ENCODE data around the gene USP17L27.
"Not testable (repeated sequence)": the region's sequence is repeated elsewhere in the genome, so short reads cannot be mapped to it uniquely, and the experiment has no call there.

USP17L27 gene, protein sequence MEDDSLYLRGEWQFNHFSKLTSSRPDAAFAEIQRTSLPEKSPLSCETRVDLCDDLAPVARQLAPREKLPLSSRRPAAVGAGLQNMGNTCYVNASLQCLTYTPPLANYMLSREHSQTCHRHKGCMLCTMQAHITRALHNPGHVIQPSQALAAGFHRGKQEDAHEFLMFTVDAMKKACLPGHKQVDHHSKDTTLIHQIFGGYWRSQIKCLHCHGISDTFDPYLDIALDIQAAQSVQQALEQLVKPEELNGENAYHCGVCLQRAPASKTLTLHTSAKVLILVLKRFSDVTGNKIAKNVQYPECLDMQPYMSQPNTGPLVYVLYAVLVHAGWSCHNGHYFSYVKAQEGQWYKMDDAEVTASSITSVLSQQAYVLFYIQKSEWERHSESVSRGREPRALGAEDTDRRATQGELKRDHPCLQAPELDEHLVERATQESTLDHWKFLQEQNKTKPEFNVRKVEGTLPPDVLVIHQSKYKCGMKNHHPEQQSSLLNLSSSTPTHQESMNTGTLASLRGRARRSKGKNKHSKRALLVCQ

DNA sequence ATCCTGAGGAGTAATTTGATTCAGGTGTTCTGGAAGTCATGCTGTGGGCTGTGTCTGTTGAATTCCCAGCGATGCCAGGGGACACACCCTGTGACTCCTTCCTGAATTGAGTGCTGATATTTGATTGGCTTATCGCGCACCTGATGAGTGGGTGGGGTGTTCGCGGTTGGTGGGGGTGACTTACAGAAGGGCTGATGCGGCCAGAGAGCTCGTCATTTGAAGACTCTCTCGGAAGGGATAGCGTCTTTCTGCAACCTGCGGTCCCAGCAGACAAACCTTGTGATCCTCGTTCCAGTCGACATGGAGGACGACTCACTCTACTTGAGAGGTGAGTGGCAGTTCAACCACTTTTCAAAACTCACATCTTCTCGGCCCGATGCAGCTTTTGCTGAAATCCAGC lies at the start of gene USP17L27:
USP17L27 (plus strand) TSS at position 301 of the 400 bp plus-strand sequence; CDS start at position 301, 0 bp downstream.
- DNase-seq (ENCODE audit: low spot score), result not testable (repeated sequence)

- DNase-seq (ENCODE audit: low spot score), result not testable (repeated sequence)
These were observed 19.8 kb upstream of the USP17L27 start for GRCh38 chr4:9324191-9324590.

GRCh38 chr4:9324865-9325264 lies 19.1 kb upstream of the USP17L27 start, which contains the start of gene USP17L24:
USP17L24 (plus strand) TSS chr4:9325165; CDS start chr4:9325165, 0 bp downstream.
- not testable (repeated sequence) for DNase-seq (ENCODE audit: low spot score)

DNA sequence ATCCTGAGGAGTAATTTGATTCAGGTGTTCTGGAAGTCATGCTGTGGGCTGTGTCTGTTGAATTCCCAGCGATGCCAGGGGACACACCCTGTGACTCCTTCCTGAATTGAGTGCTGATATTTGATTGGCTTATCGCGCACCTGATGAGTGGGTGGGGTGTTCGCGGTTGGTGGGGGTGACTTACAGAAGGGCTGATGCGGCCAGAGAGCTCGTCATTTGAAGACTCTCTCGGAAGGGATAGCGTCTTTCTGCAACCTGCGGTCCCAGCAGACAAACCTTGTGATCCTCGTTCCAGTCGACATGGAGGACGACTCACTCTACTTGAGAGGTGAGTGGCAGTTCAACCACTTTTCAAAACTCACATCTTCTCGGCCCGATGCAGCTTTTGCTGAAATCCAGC lies 14.3 kb upstream of the USP17L27 start, which contains the start of gene USP17L25:
USP17L25 (plus strand) TSS at position 301 of the 400 bp plus-strand sequence; CDS start at position 301, 0 bp downstream.
- DNase-seq (ENCODE audit: low spot score), result not testable (repeated sequence)

DNA sequence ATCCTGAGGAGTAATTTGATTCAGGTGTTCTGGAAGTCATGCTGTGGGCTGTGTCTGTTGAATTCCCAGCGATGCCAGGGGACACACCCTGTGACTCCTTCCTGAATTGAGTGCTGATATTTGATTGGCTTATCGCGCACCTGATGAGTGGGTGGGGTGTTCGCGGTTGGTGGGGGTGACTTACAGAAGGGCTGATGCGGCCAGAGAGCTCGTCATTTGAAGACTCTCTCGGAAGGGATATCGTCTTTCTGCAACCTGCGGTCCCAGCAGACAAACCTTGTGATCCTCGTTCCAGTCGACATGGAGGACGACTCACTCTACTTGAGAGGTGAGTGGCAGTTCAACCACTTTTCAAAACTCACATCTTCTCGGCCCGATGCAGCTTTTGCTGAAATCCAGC lies 9.6 kb upstream of the USP17L27 start, which contains the start of gene USP17L26:
USP17L26 (plus strand) TSS at position 301 of the 400 bp plus-strand sequence; CDS start at position 301, 0 bp downstream.
- DNase-seq (ENCODE audit: low spot score), result not testable (repeated sequence)

GRCh38 chr4:9339103-9339502 lies 4.8 kb upstream of the USP17L27 start, which contains the start of gene USP17L5:
USP17L5 (plus strand) TSS chr4:9339403; CDS start chr4:9339403, 0 bp downstream.
- DNase-seq (ENCODE audit: low spot score), result not testable (repeated sequence)

DNA sequence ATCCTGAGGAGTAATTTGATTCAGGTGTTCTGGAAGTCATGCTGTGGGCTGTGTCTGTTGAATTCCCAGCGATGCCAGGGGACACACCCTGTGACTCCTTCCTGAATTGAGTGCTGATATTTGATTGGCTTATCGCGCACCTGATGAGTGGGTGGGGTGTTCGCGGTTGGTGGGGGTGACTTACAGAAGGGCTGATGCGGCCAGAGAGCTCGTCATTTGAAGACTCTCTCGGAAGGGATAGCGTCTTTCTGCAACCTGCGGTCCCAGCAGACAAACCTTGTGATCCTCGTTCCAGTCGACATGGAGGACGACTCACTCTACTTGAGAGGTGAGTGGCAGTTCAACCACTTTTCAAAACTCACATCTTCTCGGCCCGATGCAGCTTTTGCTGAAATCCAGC lies 4.6 kb downstream of the USP17L27 start, which contains the start of gene USP17L28:
USP17L28 (plus strand) TSS at position 301 of the 400 bp plus-strand sequence; CDS start at position 301, 0 bp downstream.
- DNase-seq (ENCODE audit: low spot score), result not testable (repeated sequence)

GRCh38 chr4:9350866-9351265 lies 6.9 kb downstream of the USP17L27 start:
- DNase-seq (ENCODE audit: low spot score), result not testable (repeated sequence)

DNA sequence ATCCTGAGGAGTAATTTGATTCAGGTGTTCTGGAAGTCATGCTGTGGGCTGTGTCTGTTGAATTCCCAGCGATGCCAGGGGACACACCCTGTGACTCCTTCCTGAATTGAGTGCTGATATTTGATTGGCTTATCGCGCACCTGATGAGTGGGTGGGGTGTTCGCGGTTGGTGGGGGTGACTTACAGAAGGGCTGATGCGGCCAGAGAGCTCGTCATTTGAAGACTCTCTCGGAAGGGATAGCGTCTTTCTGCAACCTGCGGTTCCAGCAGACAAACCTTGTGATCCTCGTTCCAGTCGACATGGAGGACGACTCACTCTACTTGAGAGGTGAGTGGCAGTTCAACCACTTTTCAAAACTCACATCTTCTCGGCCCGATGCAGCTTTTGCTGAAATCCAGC lies 9.4 kb downstream of the USP17L27 start, which contains the start of gene USP17L29:
USP17L29 (plus strand) TSS at position 301 of the 400 bp plus-strand sequence; CDS start at position 301, 0 bp downstream.
- not testable (repeated sequence) for DNase-seq (ENCODE audit: low spot score)

GRCh38 chr4:9362829-9363228 lies 18.9 kb downstream of the USP17L27 start, which contains the start of gene USP17L30:
USP17L30 (plus strand) TSS chr4:9363129; CDS start chr4:9363129, 0 bp downstream.
- not testable (repeated sequence) for DNase-seq (ENCODE audit: low spot score)

GRCh38 chr4:9379881-9380280 lies 35.9 kb downstream of the USP17L27 start:
- DNase-seq (ENCODE audit: low spot score), result not testable (repeated sequence)

- DNase-seq (ENCODE audit: low spot score), result peak; percentile 33
These were observed 37.1 kb downstream of the USP17L27 start for GRCh38 chr4:9381012-9381534.

DNA sequence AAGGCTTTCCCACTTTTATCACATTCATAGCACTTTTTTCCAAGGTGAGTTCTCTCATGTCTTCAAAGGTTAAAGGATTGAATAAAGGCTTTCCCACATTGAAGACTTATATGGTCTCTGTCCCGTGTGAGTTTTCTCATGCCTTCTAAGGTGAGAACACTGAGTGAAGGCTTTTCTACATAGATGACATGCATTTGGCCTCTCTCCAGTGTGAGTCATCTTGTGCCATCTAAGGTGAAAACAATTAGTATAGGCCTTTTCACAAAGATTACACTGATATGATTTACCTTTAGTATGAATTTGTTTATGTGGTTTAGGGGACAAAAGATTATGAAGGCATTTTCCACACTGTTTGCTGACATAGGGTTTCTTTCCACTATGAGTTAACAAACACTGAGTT lies 40.2 kb downstream of the USP17L27 start:
- DNase-seq (ENCODE audit: low spot score), result no peak

DNA sequence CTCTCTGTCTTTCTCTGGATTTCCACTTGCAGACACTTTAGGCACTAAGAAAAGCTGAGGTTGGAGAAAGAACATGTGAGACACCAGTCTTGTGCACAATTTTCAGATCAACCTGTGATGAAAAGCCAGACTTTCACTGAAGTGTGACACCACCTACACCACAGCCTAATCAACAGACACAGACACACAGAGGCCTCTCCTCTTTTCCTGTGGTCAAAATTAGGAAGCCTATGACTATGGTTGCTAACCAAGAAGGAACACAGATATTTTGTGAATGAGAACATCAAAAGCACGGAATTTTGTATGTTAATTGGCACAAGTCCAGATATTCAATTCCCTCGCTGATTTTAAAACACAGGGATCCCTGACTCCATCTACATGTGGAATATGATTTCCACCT lies 45.1 kb downstream of the USP17L27 start:
- not testable (repeated sequence) for DNase-seq (ENCODE audit: low spot score)
